Tibial nerve (tissue), 4 donors: ENCODE results near the gene LANCL3. TPM values are rescaled to one million over a fixed set of nuclear protein-coding genes. Genes with fewer than 3 reads are reported as not detected.

Source experiments
- DNase-seq, 2 donors: peaks; one replicate each; pipeline ENCODE4 v3.0.0-alpha.2; 2019; ENCODE audit warnings: low spot score in 2 of 2
- H3K27ac ChIP-seq, 4 donors: fragments of 200-600 bp; sonication (generic) in 3 of 4; one replicate each; pipeline ENCODE4 v1.5.1; 2017 to 2019; ENCODE audit warnings: mild to moderate bottlenecking in 1 of 4
- H3K27me3 ChIP-seq, 2 donors: fragments of 200-600 bp; sonication (generic) in 1 of 2; one replicate each; pipeline versions ENCODE4 v1.5.1 to v1.6.0; 2017 to 2019
- H3K36me3 ChIP-seq, 3 donors: fragments of 200-600 bp; sonication (generic); one replicate each; pipeline ENCODE4 v1.5.1; 2018 to 2019
- H3K4me1 ChIP-seq, 4 donors: fragments of 200-600 bp; sonication (generic) in 3 of 4; one replicate each; pipeline ENCODE4 v1.5.1; 2017 to 2019
- H3K4me3 ChIP-seq, 4 donors: fragments of 200-600 bp; sonication (generic) in 3 of 4; one replicate each; pipeline ENCODE4 v1.5.1; 2017 to 2019; ENCODE audit warnings: mild to moderate bottlenecking in 1 of 4, moderate library complexity in 1 of 4
- H3K9me3 ChIP-seq, 4 donors: fragments of 200-600 bp; sonication (generic) in 3 of 4; one replicate each; pipeline ENCODE4 v1.5.1; 2017 to 2019
- EP300 ChIP-seq, 2 donors: sonication (generic); formaldehyde crosslinking; IDR thresholded peaks; one replicate each; pipeline ENCODE4 v1.6.1; 2017; ENCODE audit warnings: antibody characterized with exemption in 2 of 2, mild to moderate bottlenecking in 1 of 2
- POLR2A ChIP-seq, 2 donors: fragments of 450-650 bp; IDR thresholded peaks; one replicate each; pipeline ENCODE4 v1.6.1; 2017; ENCODE audit warnings: antibody characterized with exemption in 2 of 2, mild to moderate bottlenecking in 2 of 2, moderate library complexity in 2 of 2
- WGBS, 2 donors: methylation state at CpG; one replicate each; pipeline ENCODE4 v1.1.5; 2018; 5-methylcytosine and 5-hydroxymethylcytosine counted together
- total RNA-seq, 4 donors: library from RNA; depleted of rRNA; stranded (reverse); fragments of >200 nt; gene quantifications; one replicate each; pipeline ENCODE4 v1.1.0, GENCODE V29; 2016
- TF ChIP-seq, protein P1 (sequence below), 5 experiments: fragments of 200-600 bp in 3 of 5; fragments of 450-650 bp in 2 of 5; sonication (generic) in 3 of 5; IDR thresholded peaks; one replicate each; pipeline ENCODE4 v1.5.1; 2016 to 2019; ENCODE audit warnings: antibody characterized with exemption in 5 of 5, mild to moderate bottlenecking in 3 of 5, moderate library complexity in 2 of 5

The LANCL3 gene
- total RNA-seq, 4 donors from 2014 or later = 0.22 to 1.8 (median 1.2) TPM

DNA sequence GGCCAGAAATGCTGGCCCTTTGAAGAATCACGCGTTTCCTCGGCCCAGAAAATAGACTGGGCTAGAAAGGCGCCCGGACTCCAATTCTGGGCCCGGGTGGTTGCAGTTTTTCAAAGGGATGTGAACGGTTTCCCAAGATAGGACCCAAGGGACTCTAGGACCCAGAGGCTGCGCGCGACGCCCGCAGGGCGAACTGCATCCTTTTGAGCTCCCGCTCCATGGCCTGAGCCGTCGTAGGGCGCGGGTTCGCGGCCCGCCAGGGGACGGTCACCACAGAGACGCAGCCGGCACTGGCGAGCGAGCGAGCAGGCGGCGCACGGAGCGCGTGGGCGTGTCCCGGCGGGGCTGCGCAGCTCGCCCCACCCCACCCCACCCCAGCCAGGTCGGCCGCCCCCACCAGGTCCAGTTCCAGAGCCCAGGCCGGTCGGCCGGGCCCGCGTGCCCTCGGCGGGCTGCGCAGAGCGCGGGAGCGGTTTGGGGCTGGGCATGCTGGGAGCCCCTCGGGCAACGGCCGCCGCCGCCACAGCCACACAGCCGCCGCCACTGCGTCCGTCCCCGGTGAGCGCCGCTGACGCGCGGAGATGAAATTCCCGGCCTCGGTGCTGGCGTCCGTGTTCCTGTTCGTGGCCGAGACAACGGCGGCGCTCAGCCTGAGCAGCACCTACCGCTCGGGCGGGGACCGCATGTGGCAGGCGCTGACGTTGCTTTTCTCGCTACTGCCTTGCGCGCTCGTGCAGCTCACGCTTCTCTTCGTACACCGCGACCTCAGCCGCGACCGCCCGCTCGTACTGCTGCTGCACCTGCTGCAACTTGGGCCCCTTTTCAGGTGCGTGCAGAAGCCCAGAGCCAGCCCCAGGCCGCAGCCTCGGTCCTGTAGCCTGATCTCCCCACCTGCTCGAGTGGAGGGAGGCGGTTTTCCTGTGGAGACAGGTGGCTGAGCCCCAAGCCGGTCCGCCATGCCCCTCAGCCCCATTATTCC, 114.2 kb downstream of the LANCL3 start, which contains the start of gene XK:
XK (plus strand) TSS at position 411 of the 979 bp plus-strand sequence; CDS start at position 582, 171 bp downstream.
- Histone ChIP-seq H3K4me1 (peaks cover 0 to 3% (median 0%) of the 10 kb centered on the region in 4 donors), H3K36me3 (no peaks in the 10 kb centered on the region), H3K27ac (peak within 1 kb of the TSS in 2 of 4 donors; percentile 50 to 59), H3K27me3 (no peaks in the 10 kb centered on the region), H3K9me3 (no peaks in the 10 kb centered on the region), H3K4me3 (peak within 1 kb of the TSS; percentile 29 to 61 (median 38))
- 28 to 46% methylated on average over 14 to 68 of the region's 100 CpGs for WGBS, 2 donors
- DNase-seq = no peak
- TF ChIP-seq EP300 (IDR thresholded peaks at IDR 0.05) = no peak
- TF ChIP-seq POLR2A (IDR thresholded peaks at IDR 0.05) = no peak
- TF ChIP-seq, protein P1, sequence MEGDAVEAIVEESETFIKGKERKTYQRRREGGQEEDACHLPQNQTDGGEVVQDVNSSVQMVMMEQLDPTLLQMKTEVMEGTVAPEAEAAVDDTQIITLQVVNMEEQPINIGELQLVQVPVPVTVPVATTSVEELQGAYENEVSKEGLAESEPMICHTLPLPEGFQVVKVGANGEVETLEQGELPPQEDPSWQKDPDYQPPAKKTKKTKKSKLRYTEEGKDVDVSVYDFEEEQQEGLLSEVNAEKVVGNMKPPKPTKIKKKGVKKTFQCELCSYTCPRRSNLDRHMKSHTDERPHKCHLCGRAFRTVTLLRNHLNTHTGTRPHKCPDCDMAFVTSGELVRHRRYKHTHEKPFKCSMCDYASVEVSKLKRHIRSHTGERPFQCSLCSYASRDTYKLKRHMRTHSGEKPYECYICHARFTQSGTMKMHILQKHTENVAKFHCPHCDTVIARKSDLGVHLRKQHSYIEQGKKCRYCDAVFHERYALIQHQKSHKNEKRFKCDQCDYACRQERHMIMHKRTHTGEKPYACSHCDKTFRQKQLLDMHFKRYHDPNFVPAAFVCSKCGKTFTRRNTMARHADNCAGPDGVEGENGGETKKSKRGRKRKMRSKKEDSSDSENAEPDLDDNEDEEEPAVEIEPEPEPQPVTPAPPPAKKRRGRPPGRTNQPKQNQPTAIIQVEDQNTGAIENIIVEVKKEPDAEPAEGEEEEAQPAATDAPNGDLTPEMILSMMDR (IDR thresholded peaks at IDR 0.05) = no peak

DNA sequence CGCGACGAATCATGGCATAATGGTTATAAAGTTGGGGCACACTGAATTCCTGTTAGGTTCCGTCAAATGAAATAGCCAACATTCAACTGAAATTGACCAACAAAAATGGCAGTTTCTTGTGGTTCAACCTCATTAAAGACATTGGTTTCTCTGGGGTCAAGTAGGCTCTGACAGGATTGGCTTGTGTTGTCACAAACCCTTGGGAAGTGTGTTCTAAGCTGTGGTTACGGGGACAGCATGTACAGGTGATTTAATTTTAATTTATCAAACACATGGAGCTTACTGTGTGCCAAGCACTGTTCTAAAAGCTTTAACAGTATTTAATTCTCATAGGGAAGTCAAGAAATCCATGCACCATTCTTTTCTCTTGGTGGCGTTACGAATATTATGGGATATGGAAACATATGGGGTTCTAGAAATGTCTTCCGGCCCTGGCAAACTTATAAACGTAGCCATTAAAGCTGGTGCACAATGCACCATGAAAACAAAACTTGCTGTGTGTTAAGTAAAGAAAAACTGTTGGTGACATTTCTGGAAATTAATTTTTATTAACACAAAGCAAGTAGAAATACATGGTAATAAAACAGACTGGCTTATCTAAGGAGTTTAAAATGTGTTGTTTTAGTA, 115.0 kb downstream of the LANCL3 start:
- Histone ChIP-seq H3K36me3 (no peaks in the 10 kb centered on the region), H3K4me3 (peak overlapping the region in 2 of 4 donors; percentile 42 to 61), H3K4me1 (peaks cover 0 to 3% (median 0%) of the 10 kb centered on the region in 4 donors), H3K27me3 (no peaks in the 10 kb centered on the region), H3K27ac (peak overlapping the region in 1 of 4 donors; percentile 59), H3K9me3 (no peaks in the 10 kb centered on the region)
- TF ChIP-seq POLR2A (IDR thresholded peaks at IDR 0.05) (no peak), EP300 (IDR thresholded peaks at IDR 0.05) (no peak)
- TF ChIP-seq, protein P1 (IDR thresholded peaks at IDR 0.05) = no peak
- WGBS, 2 donors = 75 to 83% methylated on average over 9 of the region's 9 CpGs
- no peak for DNase-seq

DNA sequence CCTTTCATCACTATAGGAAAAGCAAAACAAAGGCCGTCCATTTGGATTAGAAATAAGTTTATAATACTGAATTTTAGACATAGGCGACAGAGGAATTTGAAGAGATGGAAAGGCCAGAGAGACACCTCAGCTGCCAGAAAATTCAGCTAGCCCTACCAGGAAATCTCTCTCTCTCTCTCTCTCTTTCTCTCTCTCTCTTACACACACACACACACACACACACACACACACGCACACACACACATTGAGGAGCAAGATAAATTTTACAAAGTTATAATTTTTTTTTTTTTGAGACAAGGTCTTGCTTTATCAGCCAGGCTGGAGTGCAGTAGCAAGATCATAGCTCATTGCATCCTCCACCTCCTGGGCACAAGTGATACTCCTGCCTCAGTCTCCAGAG, 115.5 kb downstream of the LANCL3 start:
- 78 to 90% methylated on average over 3 of the region's 3 CpGs for WGBS, 2 donors
- Histone ChIP-seq H3K9me3 (no peaks in the 10 kb centered on the region), H3K4me3 (no peak overlapping the region), H3K36me3 (no peaks in the 10 kb centered on the region), H3K27ac (no peak overlapping the region), H3K4me1 (peaks cover 0 to 3% (median 0%) of the 10 kb centered on the region in 4 donors), H3K27me3 (no peaks in the 10 kb centered on the region)
- no peak for TF ChIP-seq EP300 (IDR thresholded peaks at IDR 0.05)
- TF ChIP-seq, protein P1 (IDR thresholded peaks at IDR 0.05) = no peak
- TF ChIP-seq POLR2A (IDR thresholded peaks at IDR 0.05) = no peak
- no peak for DNase-seq

DNA sequence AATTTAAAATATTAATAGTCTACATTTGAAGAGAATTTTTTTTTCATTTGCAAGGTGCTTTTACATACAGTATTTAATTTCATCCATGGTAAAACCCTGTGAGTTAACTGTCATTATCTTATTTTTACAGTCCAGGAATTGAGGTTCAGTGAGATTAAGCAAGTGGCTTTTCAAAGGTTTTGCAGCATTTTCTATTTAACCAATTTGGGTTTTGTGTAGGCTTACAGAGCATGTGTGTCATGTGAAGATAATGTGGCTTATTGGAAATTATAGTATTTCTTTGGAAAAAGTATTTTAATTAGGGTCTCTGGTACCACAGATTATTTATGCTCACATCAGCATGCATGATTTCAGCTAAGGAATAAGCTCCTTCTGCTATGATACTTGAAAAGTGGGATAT, 118.7 kb downstream of the LANCL3 start:
- TF ChIP-seq POLR2A (IDR thresholded peaks at IDR 0.05) = no peak
- TF ChIP-seq, protein P1 (IDR thresholded peaks at IDR 0.05) = no peak
- TF ChIP-seq EP300 (IDR thresholded peaks at IDR 0.05) = no peak
- H3K27ac ChIP-seq = no peak overlapping the region
- no peak for DNase-seq

More for the DNA sequence above, 118.7 kb downstream of the LANCL3 start:
- H3K27me3 ChIP-seq = no peaks in the 10 kb centered on the region
- no peaks in the 10 kb centered on the region for H3K36me3 ChIP-seq
- H3K4me3 ChIP-seq = no peak overlapping the region
- peaks cover 0 to 2% (median 0%) of the 10 kb centered on the region in 4 donors for H3K4me1 ChIP-seq
- no peaks in the 10 kb centered on the region for H3K9me3 ChIP-seq
